Activated CD4-positive, alpha-beta T cell treated with anti-CD3 and anti-CD28 coated beads, Interleukin-2, amount 50 U/mL, for 24 hours (primary cell): Measurements from ENCODE around the gene KCNQ1.
"Not testable (repeated sequence)": the region's sequence is repeated elsewhere in the genome, so short reads cannot be mapped to it uniquely, and the experiment has no call there.

Source experiments
- DNase-seq, 2 donors: peaks; one replicate each; pipeline ENCODE4 v3.0.0-alpha.2; 2020; ENCODE audit warnings: low read depth in 1 of 2, low spot score in 1 of 2

The KCNQ1 gene

DNA sequence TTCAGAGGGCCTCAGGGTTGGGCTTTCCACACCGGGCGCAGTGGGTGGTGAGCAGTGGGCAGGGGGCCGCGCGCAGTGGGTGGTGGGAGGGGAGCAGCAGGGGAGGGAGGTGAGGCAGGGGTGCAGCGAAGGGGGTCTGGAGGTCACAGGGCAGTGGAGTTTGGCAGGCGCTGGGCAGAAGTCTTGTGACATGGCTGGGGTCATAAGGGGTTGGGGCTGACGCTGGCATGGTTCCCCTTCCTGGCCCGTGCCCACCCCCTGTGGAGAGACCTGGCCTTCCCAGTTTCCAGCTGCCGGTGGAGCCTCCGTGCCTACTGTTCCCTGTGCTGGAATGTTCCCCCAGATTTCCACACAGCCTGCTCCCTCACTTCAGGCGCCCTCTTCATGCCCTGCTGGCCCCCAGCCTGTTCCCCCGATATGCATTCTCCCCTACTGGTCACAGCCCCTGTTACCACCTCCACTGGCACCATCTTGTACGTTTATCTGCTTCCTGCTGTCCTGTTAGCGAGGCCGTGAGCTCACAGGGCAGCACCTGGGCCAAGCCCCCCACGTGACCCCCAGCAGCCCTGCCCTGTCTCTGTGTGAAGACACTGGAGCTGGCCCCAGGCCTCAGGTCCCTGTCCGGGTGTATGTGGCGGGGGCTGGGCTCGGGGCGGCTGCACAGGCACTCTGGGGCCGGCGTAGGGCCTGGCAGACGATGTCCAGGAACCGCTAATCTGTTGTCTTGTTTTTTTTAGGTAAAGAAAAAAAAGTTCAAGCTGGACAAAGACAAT lies 143.4 kb downstream of the KCNQ1 start:
- DNase-seq: no peak

DNA sequence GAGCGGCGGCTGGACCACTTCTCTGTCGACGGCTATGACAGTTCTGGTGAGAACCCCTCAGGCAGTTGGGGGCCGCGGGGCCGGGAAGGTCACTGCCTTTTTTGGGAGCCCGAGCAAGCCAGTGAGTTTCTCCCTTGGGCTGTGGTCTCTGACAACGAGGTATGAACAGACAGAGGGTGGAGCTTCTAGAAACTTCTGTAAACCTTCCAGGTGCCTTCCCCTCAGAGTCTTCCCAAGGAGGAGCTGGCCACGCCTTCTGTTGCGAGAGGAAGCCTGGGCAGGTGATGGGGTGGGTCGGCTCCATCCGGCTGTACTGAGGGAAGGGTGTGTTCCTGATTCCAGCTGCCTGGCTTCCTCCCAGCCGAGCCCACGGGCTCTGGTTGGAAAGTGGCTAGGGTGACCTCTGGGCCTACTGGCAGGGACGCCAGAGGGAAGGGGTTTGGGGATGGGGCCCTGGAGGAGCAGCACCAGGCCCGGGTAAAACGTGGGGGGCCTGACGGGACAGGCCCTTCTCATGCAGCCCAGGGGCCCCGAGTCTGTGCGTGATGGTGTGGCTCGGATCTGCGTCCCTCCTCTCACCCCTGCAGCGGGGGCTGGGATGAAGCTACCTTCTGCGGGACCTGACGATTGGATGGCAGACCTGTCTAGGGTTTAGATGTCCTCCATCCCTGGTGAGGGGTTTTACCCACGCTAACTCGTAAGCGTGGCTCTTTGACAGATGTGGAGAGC lies 144.2 kb downstream of the KCNQ1 start:
- no peak for DNase-seq

DNA sequence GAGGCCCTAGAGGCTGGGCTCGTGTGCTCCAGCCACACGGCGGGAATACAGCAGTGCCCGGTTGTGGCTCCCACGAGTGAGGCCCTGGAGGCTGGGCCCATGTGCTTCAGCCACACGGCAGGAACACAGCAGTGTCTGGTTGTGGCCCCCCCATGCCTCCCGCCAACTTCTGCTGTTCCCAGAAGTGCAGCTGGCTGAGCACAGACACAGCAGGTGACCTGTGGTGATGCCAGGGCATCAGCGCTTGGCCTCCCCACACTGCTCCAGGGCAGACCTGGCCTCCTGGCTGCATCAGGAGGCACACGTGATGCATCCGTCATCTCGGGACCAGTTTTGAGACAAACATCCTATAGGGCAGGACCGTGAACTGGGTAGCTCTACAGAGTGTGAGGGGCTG lies 144.7 kb downstream of the KCNQ1 start:
- DNase-seq: no peak

DNA sequence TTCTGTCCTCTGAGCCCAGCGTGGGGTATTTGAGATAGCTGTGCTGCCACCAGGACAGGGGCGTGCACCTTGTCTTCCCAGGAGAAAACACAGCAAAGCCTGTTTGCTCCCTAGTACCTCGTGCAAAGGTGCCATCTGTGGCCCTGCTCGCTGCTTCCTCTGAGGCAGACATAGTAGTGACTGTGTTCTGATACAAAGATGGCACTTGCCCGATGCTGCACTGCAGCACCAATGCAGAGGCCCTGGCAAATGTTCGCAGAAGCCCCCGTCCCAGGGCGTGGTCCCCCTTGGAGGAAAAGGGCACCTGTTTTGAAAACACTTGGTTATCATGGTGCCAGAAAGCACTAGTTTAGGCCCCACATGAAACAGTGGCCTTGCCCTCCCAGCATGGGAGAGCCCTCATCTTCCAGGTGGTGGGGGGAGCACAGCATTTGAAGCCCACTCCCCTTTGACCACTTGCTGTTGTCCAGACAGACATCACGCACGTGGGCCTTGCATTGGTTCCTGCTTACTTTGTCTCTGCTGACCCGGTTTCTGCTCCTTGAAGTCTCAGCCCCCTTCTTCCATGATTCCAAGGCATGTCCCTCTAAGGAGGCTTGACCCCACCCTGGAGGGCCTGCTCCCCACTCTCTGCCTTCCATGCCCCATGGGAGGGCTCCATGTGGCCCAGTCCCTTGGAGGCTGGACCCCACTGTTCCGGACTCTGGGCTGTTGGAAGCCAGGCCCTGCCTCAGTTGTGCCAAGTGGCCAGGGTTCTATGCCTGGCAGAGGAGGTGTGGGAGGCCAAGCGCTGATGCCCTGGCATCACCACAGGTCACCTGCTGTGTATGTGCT lies 145.5 kb downstream of the KCNQ1 start:
- no peak for DNase-seq

DNA sequence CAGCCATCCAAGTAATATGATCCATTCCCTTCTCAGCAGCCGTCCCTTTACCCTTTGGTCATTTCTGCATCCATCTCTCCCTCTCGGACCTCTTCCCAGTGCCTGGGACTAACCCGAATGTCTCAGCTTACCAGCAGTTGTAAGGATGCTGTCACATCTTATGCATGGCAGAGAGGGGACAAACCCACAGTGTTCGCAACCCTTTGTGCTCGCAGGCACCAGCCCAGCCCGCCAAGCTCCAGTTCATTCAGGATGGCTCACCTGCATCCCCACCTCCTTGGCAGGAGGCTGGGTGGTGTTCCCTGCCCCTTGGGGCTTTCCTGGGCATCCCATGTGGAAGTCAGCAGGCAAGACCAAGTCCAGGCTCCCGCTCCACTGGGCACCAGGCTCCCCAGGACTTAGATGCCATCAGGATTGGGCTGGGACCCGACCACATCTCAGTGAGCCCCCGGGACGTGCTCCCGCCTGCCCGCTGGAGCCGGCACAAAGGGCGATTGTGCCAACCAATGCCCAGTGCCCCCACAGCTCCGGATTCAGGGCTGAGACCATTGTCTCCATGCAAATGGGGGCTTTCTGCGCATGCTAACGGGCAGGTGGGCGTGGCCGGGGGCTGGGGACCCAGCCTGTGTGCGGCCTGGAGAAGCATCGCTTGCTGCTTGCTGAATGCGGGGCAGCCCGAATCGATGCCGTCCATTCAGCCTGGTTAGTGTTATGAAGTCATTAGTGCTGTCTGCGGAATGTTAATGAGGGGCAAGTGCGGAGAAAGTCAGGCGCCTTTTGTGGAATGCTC lies 146.4 kb downstream of the KCNQ1 start:
- no peak for DNase-seq

DNA sequence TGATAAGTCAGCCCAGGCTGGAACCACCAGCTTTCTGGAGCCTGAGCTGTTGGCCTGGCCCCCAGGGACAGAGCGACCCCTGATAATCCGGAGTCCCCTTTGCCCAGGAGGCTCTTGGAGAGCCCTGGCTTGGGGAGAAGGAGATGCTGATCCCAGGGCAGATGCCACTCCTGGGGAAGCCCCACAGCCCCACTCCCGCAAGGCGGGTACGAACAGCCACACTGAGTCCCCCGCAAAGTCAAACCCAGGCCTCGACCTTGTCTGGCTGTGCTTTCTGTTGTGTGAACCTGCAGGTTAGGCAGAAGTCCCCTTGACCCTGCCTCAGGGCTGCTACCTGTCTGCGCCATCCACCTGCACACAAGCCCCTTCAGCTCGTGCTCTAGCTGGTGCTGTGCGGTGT lies 147.0 kb downstream of the KCNQ1 start:
- DNase-seq: no peak

DNA sequence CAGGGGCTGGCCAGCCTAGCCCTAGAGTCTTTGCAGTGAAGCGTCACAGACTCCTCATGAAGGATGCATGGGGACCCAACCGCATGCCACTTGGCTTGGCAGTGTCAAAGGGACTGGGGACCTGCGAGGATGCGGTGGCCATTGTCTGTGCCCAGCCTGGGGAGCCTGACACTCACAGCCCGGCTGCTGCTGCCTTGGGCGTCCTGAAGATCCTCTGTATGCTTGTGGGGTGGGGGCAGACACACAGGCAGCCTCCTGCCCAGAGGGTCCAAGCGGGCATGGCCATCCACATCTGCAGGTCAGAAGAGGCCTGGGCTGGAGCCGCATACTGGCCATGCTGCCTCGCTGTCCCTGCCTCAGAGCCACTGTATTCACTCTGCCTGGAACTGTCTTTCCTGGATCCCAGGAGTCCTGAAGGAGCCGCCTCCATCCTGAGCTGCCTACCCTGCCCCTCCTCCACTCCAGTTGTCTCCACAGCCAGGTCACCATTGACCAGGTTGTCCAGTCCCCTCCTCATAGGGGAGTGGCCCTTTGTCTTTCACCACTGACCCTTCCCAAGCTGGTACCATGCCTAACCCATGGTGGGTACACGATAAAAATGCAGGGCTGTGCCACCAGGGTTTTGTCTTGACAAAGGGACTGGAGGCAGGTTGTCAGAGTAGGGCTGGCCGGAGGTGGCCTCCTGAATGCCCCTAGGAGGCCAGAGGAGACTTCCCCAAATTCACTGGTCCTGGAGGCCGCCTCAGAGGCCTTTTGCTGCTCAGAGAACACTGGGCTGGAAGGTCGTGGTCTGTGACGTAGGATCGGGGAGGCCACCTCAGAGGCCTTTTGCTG lies 148.0 kb downstream of the KCNQ1 start:
- DNase-seq: no peak

DNA sequence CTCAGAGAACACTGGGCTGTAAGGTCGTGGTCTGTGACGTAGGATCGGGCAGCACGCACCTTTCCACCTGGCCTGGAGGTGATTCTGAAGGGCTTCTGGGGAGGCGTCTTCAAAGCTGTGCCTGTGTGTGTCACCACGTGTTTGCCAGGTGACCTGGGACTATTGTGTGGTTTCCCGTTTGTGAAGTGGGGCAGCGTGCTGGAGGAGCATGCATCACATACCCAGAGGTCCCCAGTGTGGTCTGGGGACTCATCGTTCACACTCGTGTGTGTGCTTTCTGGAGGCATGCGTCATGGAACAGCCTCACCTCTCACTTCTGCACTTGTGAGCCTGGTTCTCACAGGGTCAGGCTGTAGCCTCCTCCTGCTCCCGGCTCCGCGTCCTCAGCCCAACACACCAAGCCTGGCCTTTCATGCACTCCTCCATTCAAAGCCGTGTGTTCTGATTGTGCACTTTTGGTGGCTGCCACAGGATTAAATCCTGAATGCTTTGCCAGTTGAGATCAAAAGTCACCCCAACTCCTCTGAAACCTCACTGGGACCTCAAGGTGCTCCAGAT lies 148.7 kb downstream of the KCNQ1 start:
- DNase-seq: no peak

DNA sequence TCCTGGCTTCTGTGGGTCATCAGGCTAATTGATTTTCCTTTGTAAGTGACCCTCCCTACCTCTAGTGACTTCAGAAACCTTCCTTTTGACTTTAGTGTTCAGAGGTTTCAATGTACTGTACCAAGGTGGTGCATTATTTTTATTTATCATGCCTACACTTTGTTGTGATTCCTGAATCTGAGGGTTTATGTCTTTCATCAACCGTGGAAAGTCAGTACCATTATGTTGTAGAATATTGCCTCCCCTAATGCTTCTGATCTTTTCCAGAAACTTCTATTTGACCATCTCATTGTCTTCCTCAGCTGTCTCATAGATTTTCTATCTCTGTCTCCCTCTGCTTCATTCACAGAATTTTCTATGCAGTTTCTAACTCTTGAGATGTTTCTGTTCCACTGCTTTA lies 149.5 kb downstream of the KCNQ1 start:
- no peak for DNase-seq

DNA sequence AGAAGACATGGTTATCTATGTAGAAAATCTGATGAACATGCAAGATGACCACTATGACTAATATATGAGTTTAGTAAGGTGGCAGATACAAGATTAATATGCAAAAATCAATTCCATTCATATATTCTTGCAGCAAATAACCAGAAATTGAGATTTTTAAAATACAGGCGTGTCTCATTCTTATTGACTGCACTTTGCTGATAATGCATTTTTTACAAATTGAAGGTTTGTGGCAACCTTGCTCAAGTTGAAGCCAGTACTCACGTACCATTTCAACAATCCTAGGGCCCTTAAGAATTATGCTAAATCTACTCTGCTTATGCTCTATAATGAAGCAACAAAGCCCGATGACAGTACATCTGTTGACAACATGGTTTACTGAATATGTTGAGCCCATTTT lies 150.4 kb downstream of the KCNQ1 start:
- no peak for DNase-seq

DNA sequence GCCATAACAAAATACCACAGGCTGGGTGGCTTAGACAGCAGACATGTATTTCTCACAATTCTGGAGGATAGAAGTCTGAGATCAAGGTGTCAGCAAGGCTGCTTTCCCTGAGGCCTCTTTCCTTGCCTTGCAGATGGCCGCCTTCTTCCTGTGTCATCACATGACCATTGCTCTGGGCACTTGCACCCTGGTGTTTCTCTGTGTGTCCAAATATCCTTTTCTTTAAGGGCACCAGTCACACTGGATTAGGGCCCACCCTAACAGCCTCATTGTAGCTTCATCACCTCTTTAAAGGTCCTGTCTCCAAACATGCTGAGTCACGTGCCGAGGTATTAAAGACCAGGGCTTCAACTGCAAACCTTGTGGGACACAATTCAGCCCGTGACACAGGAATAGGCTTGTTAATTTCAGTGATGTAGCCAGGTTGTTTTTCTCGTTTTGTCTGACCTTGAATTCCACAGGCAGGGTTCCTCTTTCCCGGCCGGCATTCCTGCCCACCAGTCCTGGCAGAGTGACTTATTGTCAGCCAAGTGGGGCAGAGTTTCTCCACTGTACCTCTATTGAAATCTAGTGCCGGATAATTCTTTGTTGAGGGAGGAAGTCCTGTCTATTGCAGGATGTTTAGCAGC lies 154.9 kb downstream of the KCNQ1 start:
- no peak for DNase-seq

DNA sequence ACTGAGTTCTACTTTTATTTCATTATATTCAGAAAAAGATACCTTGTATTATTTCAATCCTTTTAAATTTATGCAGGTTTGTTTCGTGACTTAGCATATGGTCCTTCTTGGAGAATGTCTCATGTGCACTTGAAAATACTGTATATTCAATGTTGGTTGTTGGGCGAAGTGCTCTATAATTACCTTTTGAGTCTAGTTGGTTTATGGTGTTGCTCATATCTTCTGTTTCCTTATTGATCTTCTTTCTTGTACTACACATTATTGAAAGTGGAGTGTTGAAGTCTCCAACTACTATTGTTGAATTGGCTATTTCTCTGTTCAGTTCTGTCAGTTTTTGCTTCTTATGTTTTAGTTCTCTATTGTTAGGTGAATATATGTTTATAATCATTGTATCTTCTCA lies 164.5 kb downstream of the KCNQ1 start:
- DNase-seq: no peak

DNA sequence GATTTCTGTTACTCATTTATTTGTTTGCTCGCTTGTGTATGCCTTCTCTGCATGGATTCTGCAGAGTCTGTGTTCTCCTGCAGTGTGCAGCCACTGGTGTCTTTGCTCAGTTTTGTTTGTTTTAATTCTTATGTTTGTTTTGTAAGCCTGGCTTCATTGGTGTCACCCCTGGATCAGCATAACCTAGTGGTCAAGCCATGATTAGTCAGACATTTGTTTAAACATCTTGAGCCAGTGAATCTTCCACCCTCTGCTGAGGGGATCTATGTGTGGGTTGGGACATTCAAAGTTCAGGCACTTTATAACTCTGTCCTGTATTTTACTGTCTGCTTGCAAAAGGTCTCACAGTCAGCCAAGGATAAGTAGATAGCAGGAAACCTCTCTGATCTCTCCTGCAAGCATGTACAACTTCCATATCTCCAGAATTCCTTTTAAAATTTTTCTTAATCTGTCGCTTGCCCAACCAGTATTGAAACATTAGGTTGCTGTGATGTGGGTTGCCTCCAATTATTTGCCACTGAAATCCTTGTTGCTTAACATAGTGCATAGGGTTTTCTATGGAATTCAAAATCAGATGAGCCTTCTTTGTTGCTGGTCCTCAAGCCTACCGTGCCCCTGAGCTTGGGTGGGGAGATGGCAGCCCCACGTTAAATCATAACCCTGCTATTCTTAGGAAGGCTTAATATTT lies 168.2 kb downstream of the KCNQ1 start:
- no peak for DNase-seq

DNA sequence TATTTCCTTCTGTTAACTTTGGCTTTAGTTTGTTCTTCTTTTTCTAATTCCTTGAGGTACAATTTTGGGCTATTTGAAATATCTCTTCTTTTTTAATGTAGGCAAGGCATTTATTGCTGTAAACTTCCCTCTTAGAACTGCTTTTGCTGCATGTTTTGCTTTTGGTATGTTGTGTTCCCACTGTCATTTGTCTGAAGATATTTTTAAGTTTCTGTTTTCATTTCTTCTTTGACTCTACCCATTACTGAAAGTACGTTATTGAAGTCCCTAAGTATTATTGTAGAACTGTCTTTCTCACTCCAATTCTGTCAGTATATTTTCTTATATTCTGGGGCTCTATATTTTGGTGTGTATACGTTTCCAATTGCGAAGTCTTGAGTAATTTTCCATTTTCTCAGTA lies 177.1 kb downstream of the KCNQ1 start:
- no peak for DNase-seq

DNA sequence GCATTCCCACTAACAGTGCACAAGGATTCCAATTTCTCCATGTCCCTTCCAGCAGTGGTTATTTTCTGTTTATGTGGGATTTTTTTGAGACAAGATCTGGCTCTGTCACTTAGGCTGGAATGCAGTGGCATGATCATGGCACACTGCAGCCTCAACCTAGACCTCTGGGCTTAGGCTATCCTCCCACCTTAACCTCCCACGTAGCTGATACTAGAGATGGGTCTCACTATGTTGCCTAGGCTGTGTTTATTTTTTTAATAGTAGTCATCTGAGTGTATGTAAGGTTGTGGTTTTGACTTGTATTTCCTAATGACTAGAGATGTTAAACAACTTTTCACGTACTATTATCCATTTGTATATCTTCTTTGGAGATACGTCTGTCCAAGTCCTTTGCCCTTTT lies 180.4 kb downstream of the KCNQ1 start:
- DNase-seq: no peak

DNA sequence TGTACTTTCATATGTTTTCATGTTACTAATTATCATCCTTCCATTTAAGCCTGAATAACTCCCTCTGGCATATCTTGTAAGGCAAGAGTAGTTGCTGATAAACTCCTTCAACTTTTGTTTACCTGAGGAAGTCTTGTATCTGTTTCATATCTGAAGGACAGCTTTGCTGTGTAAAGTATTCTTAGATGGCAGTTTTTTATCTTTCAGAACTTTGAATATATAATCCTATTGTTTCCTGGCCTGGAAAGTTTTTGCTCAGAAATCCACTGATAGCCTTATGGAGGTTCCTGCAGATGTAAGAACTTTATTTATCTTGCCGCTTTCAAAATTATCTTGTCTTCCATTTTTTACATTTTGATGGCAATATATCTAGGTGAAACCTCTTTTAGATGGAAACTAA lies 185.9 kb downstream of the KCNQ1 start:
- DNase-seq: no peak

DNA sequence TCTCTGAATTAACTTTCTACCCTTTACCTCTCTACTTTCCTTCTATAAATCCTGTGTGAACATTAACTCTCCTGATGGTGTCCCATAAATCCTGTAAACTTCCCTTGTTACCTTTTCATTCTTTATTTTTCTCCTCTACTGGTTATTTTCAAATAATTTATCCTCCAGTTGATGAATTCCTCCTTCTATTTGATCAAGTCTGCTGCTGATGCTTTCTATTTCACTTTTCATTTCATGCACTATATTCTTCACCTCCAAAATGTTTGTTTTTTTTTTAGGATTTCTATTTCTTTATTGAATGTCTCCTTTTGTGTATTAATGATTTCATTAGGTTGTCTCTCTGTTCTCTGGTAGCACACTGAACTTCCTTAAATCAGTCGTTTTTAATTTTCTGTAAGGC lies 186.4 kb downstream of the KCNQ1 start:
- no peak for DNase-seq

DNA sequence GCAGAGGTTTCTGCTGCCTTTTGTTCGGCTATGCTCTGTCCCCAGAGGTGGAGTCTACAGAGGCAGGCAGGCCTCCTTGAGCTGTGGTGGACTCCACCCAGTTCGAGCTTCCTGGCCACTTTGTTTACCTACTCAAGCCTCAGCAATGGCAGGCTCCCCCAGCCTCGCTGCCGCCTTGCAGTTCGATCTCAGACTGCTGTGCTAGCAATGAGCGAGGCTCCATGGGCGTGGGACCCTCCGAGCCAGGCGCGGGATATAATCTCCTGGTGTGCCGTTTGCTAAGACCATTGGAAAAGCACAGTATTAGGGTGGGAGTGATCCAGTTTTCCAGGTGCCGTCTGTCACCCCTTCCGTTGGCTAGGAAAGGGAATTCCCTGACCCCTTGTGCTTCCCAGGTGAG lies 195.0 kb downstream of the KCNQ1 start:
- not testable (repeated sequence) for DNase-seq

DNA sequence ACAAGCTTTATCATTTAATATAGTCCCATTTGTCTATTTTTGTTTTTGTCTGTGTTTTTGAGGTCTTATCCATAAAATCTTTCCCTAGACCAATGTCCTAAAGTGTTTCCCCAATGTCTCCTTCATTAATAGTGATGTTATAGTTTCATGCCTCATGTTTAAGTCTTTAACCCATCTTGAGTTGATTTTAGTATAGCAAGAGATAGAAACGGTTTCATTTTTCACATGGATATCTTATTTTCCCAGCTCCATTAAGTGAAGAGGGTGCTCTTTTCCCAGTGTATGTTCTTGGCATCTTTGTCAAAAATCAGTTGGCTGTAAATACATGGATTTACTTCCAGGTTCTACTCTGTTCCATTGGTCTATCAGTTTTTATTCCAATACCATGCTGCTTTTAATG lies 196.8 kb downstream of the KCNQ1 start:
- DNase-seq: no peak
